GM10847 (cell line): ENCODE results near the gene RBM17.

ENCODE experiments used
- POLR2A ChIP-seq: IDR thresholded peaks from 2 replicates; pipeline ENCODE4 v1.6.1; 2011; ENCODE audit not compliant: insufficient read length; ENCODE audit errors: extremely low read depth

RBM17 gene

DNA sequence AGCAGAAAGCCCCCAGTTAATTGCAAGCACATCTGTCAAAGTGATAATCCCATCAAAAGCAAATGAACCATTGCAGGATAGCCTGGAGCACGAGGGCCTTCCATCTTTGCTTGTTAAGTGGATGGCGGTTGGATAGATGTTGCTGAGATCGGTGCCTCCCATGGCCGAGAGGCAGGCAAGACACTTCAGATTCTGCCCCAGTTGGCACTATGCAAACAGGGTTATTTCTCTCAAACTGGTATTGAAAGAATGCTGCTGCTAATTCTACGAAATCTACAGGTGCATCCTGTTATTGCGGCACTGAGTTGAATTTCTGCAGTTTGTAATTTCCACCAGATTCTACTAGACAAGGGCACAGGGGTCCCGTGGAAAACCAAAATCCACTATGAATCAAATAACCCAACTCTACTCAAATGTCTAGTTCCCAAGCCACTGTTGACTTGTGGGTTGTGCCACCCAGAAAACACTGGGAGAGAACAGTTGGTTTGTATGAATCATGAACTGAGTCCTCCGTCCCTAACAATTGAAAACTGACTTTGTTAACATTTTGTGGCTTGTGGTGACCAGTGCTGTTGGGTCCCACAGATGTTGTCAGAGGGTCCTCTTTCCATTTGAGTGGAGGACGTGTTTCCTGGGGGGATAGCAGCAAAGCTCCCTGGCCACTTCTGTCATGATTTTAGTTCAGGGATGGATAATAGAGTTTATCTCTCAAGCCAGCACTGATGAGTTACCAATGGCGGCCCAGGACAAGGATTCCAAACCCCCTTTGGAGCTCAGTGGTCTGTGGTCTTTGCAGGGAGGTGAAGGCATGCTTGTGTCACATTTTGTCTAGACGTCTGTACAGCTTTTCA, 19.5 kb upstream of the RBM17 start:
- no peak for TF ChIP-seq POLR2A

- TF ChIP-seq POLR2A = no peak
Observed at GRCh38 chr10:6070660-6071059, 18.2 kb upstream of the RBM17 start.

DNA sequence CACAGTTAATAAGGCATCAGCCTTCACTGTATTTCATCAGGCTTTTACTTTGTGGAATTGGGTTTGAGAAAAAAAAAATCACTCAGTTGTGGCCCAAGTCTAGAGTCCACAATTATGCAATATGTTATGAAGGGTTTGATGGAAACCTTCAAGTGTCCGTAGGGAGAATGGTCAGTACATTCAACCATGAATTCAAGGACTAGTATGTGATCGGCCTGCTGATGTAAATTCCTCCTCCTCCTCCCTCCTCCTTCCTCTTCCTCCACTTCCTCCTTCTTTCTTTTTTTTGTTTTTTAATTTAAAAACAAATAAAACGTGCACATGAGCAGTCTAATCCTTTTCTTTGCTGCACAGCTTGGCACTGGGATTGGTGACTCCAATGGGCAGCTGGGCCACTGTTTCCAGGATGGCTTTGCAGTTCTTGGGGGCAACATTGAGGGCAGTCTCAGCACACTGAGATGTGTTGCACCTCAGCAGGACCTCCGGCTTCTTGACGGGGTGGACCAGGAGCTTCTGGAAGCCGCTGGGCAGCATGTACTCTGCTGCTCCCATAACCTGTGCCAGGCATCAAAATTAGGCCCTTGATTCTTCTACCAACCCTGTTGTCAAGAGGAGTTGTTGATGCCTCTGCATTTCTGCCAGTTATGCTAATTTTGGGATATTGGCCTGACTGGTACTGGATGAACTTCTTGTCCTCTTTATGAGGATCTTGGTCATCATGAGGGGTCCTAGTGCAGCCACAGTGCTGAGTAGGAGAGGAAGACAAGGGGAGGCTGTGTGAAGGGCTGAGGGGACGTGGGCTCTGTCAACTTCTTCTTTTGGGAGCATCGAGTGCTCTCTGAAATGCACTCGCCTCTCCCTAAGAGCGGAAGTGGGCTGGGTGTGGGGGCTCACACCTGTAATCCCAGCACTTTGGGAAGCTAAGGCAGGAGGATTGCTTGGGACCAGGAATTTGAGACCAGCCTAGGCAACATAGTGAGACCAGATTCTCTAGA, 17.4 kb upstream of the RBM17 start:
- no peak for TF ChIP-seq POLR2A

- TF ChIP-seq POLR2A = no peak
Observed at GRCh38 chr10:6072215-6072934, 16.5 kb upstream of the RBM17 start.

DNA sequence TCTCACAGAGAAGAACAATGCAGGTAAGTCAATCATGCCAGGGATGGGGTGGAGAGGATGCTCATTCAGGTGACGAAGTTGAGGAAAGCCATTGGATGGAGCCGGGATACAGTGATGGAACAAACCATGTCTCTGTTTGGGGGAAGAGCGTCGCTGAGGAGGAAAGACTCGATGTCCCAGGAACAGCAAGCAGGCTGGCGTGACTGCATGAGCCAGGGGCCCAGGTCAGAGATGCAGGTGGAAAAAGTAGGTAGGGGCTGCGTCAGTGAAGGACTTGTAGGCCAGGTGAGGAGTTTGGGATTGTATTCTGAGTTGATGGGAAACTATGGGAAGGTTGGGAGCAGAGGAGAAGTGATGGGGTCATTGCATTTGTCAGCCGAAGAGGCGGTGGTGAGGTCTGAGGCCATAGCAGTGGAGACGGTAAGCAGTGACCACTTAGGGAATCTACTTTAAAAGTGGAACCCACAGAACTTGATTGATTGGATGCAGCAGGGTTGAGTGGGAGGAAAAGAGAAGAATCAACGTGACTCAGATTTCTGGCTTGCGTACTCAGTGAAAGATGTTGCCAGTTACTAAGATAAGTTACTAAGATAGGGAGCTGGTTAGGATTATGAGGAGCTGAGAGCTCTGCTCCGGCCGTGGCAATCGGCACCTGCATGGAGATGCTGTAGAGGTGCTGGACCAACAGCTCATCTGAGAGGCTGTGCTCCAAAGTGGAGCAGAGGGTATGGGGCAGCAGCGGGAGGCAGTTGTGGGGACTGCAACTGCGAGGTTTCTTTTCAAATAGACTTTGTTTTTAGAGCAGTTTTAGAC, 14.1 kb upstream of the RBM17 start:
- no peak for TF ChIP-seq POLR2A

DNA sequence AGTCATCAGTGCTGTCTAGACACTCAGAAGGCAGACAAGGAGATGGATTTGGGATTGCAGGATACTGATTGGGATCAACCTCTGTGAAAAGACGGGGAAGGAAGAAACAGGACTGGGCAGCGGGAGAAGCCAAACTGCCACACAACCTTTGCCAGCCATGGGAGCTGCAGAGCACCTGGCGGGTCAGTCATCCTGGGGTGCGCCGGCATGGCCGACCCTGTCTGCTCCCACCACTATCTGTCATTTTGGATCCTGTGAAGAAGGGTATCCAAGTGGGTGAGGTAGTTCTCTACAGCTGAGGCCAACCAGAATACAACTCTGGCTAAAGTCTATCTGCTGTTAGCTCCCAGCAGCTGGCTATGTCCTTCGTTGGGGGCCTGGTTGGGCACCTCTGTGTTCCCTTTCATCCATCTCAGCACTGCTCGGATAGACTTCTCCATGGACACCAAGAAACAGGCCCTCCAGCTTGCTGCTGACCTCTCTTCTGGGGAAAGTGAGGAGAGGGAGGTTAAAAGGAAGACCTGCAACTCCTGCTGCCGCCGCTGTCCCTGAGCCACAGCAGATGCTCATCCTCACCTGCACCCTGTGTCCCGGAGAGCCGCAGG, 11.7 kb upstream of the RBM17 start:
- TF ChIP-seq POLR2A = no peak

DNA sequence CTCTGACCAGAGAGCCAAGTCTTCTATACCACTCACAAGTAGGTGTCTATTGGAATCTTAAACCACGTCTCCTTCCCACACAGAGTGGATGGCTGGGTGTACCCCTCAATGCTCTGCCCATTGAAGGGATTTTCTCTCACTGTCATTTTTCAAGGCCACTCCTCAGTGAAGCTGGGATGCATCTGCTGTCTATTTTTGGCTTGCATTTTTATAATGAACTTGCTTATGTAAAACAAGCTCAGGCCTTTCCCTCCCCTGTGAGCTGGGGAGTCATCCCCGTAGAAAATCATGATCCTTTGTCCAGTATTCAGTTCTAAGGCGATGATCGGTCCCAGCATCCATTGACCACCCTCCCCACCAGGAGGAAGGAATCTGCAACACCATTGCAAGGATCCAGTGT, 9.8 kb upstream of the RBM17 start:
- TF ChIP-seq POLR2A = no peak

DNA sequence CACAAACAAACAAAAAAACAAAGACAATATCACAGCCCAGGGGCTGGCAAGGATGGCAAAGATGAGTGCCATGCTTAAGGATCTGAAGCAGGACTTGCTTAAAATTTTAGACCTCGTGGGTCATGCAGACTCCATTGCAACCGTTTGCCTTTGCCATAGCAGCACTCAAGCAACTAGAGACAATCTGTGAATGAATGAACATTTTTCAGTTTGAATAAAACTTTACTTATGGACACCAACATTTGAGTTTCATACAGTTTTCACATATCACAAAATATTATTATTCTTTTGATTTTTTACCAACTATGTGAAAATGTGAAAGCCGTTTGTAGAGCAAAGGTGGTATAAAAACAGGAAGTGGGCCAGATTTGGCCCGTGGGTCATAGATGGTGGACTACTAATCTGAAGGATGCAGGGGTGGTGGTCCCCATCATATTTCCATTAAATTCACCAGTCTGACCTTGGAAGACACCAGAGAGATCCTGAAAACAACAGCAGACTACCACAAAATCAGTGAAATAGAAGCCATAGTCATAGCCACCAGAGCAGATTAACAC, 8.3 kb upstream of the RBM17 start:
- no peak for TF ChIP-seq POLR2A

GRCh38 chr10:6082496-6083395, 6.1 kb upstream of the RBM17 start:
- no peak for TF ChIP-seq POLR2A

DNA sequence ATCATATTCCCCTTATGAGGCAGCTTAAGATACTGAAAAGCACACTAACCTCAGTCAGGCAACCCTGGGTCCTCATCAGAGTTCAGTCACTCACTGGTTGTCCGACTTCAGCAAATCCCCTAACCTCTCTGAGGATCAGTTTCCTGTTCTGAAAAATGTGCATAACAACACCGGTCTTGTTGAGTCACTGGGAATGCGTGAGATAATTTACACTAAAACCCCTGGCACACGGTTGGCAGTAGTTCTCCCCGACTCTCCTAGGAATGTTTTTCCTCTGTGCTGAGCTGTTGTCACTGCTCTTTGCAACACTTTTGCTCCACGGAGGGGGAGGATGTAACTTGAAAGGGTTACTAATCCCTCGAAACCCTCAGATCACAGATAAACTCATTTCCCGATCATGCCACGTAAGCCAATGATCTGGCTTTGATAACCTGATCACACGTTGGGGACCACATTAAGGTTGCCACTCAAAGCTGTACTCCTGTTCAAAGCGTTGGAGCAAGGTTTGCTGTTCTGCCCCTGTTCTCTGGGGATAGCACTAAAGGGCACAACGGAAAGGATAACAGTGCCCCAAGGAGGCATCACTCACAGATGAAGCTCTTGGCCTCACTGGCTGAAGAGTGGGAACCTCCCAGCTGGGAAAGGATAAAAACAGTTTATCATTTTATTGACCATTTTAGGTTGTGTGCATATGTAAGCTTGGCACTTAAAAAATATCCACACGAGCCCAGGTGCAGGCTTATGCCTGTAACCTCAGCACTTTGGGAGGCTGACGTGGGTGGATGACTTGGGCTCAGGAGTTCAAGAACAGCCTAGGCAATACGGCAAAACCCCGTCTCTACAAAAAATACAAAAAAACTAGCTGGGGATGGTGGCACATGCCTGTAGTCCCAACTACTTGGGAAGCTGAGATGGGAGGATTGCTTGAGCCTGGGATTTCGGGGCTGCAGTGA, 5.0 kb upstream of the RBM17 start:
- TF ChIP-seq POLR2A = no peak

DNA sequence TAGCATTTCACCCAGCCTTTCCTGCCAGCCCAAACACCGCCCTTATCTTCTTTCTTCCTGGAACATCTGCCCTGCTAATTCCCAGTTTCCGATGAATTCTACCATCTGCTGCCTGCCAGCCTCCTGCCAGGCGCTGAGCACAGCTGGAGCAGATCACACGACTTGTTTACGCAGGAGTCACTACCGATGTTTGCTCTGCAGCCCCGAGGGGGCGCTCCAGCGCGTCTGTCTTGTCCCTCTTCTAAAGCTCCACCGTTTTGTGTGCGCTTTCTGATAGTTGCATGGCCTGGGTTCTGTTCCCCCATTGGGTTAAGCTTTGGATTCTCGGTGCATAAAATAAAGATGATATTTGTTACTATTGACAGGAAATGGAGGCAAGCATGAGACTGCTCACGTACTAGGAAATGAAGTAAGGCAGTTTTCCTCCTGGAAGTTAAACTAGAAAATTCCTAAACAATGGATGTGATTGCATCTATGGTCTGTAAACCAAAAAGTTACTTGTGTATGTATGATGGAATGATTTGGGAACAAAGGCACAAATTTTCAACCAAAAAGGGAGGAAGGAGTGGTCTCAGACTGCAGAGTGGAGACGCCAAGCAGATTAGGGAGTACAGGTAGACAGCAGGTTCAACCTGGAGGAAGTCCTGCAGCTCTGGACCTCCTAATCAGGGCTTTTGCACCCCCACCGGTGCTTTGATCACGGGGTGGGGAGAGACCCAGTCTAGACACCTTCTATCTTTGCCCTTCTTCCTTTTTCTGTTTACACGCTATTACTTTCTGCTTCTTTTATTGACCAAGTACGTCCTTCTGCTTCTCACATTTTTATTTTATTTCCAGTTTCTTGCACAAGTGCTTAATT, 2.2 kb upstream of the RBM17 start:
- no peak for TF ChIP-seq POLR2A
